ENCODE data around the gene PTPRR.

PTPRR gene

DNA sequence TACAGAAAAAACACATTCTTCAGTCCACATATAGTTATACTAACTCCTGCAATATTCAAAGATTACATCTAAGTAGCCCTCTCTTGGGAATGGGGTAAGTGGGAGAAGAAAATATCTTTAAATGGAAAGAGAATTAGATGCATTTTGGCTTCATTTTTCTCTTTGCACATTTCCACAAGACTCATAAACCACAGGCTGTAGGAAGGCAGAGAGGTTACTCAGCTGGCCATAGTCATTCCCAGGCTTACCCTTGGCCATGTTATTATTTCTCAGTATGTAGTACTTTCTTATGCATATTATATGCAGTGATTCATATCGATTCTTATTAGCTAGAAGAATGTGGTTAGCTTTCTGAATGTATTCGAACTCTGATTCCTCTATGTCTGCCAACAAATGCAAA, 92.2 kb downstream of the PTPRR start:
- no peaks in the 10 kb centered on the region for H4K20me1 ChIP-seq (ENCODE audit: control insufficient read depth, insufficient read depth, low read depth, low read length)
- H3K4me1 ChIP-seq (ENCODE audit: control insufficient read depth, low read length) = no peaks in the 10 kb centered on the region
- H3K36me3 ChIP-seq (ENCODE audit: control insufficient read depth, low read length) = no peaks in the 10 kb centered on the region
- no peak overlapping the region for H3K4me3 ChIP-seq (ENCODE audit: low read length)
- H3K4me2 ChIP-seq (ENCODE audit: low read length) = no peak overlapping the region
- H3K27ac ChIP-seq (ENCODE audit: low read depth, low read length) = no peak overlapping the region
- no peaks in the 10 kb centered on the region for H3F3A ChIP-seq (ENCODE audit: control insufficient read depth, insufficient read depth)
- H3K9me3 ChIP-seq (ENCODE audit: control insufficient read depth, insufficient read depth, low read length) = no peaks in the 10 kb centered on the region
- no peaks in the 10 kb centered on the region for H3K27me3 ChIP-seq (ENCODE audit: control insufficient read depth, low read length)
- H3K79me2 ChIP-seq (ENCODE audit: control insufficient read depth, low read length) = no peaks in the 10 kb centered on the region
- no peaks in the 10 kb centered on the region for H3K9me2 ChIP-seq (replicated peaks; ENCODE audit: control insufficient read depth, low read length)
- TF ChIP-seq EZH2phosphoT487 (IDR thresholded peaks at IDR 0.05; ENCODE audit: borderline replicate concordance, low read length) (no peak), CTCF (IDR thresholded peaks at IDR 0.05; ENCODE audit: low read depth, low read length, poor library complexity, severe bottlenecking) (no peak)

GRCh38 chr12:70826156-70826555, 94.4 kb downstream of the PTPRR start:
- H3K4me3 ChIP-seq (ENCODE audit: low read length) = no peak overlapping the region
- H3K4me2 ChIP-seq (ENCODE audit: low read length) = no peak overlapping the region
- H3K79me2 ChIP-seq (ENCODE audit: control insufficient read depth, low read length) = no peaks in the 10 kb centered on the region
- no peaks in the 10 kb centered on the region for H4K20me1 ChIP-seq (ENCODE audit: control insufficient read depth, insufficient read depth, low read depth, low read length)
- H3F3A ChIP-seq (ENCODE audit: control insufficient read depth, insufficient read depth) = no peaks in the 10 kb centered on the region
- no peaks in the 10 kb centered on the region for H3K27me3 ChIP-seq (ENCODE audit: control insufficient read depth, low read length)
- H3K36me3 ChIP-seq (ENCODE audit: control insufficient read depth, low read length) = no peaks in the 10 kb centered on the region
- H3K9me3 ChIP-seq (ENCODE audit: control insufficient read depth, insufficient read depth, low read length) = no peaks in the 10 kb centered on the region
- no peaks in the 10 kb centered on the region for H3K4me1 ChIP-seq (ENCODE audit: control insufficient read depth, low read length)
- no peak for TF ChIP-seq CTCF (IDR thresholded peaks at IDR 0.05; ENCODE audit: low read depth, low read length, poor library complexity, severe bottlenecking)
- TF ChIP-seq EZH2phosphoT487 (IDR thresholded peaks at IDR 0.05; ENCODE audit: borderline replicate concordance, low read length) = no peak
- no peaks in the 10 kb centered on the region for H3K9me2 ChIP-seq (replicated peaks; ENCODE audit: control insufficient read depth, low read length)
- no peak overlapping the region for H3K27ac ChIP-seq (ENCODE audit: low read depth, low read length)

- Histone ChIP-seq H3K36me3 (ENCODE audit: control insufficient read depth, low read length) (no peaks in the 10 kb centered on the region), H3K4me2 (ENCODE audit: low read length) (no peak overlapping the region), H3K9me2 (replicated peaks; ENCODE audit: control insufficient read depth, low read length) (no peaks in the 10 kb centered on the region), H3K79me2 (ENCODE audit: control insufficient read depth, low read length) (no peaks in the 10 kb centered on the region), H3K27ac (ENCODE audit: low read depth, low read length) (no peak overlapping the region), H3K4me3 (ENCODE audit: low read length) (no peak overlapping the region), H4K20me1 (ENCODE audit: control insufficient read depth, insufficient read depth, low read depth, low read length) (no peaks in the 10 kb centered on the region), H3K27me3 (ENCODE audit: control insufficient read depth, low read length) (no peaks in the 10 kb centered on the region), H3F3A (ENCODE audit: control insufficient read depth, insufficient read depth) (no peaks in the 10 kb centered on the region), H3K9me3 (ENCODE audit: control insufficient read depth, insufficient read depth, low read length) (no peaks in the 10 kb centered on the region), H3K4me1 (ENCODE audit: control insufficient read depth, low read length) (no peaks in the 10 kb centered on the region)
- no peak for TF ChIP-seq CTCF (IDR thresholded peaks at IDR 0.05; ENCODE audit: low read depth, low read length, poor library complexity, severe bottlenecking)
- no peak for TF ChIP-seq EZH2phosphoT487 (IDR thresholded peaks at IDR 0.05; ENCODE audit: borderline replicate concordance, low read length)
Observed at GRCh38 chr12:70824511-70824910, 96.0 kb downstream of the PTPRR start.

Measured in DOHH2 (cell line).